Upper lobe of right lung (tissue), 1 donor: ENCODE data around the gene SLC16A9. TPM values are rescaled to one million over a fixed set of nuclear protein-coding genes. Genes with fewer than 3 reads are reported as not detected.
"Not testable (repeated sequence)": the region's sequence is repeated elsewhere in the genome, so short reads cannot be mapped to it uniquely, and the experiment has no call there.

Experiments
- ATAC-seq: fragments of 200-7000 bp; cut with Tn5 transposase; one replicate; pipeline ENCODE4 v1.9.1; 2020; ENCODE audit warnings: mild to moderate bottlenecking, moderate library complexity
- DNase-seq: peaks from one replicate; pipeline ENCODE4 v3.0.0-alpha.2; 2020
- H3K27ac ChIP-seq: fragments of 200-600 bp; one replicate; pipeline ENCODE4 v1.8.0; 2022
- H3K27me3 ChIP-seq: fragments of 200-600 bp; one replicate; pipeline ENCODE4 v1.8.0; 2022; ENCODE audit warnings: mild to moderate bottlenecking
- H3K36me3 ChIP-seq: fragments of 200-600 bp; one replicate; pipeline ENCODE4 v1.8.0; 2022
- H3K4me1 ChIP-seq: fragments of 200-600 bp; one replicate; pipeline ENCODE4 v1.8.0; 2022
- H3K4me3 ChIP-seq: fragments of 200-600 bp; one replicate; pipeline ENCODE4 v1.8.0; 2022; ENCODE audit warnings: mild to moderate bottlenecking
- H3K9me3 ChIP-seq: fragments of 200-600 bp; one replicate; pipeline ENCODE4 v1.8.0; 2022
- intact Hi-C: fragments of 100-400 bp; cut with DNase I; formaldehyde crosslinking; loops from one replicate; pipeline ENCODE4 v1.11.0; 2022
- total RNA-seq: library from RNA; stranded (reverse); fragmentation: NEBNext Ultra II Directional; extraction: Animal tissue kit (Norgen Biotek cat#: 25700); gene quantifications from one replicate; pipeline ENCODE4 v1.2.1, GENCODE V29; 2021
- TF ChIP-seq, protein P1 (sequence below): fragments of 200-600 bp; IDR thresholded peaks from one replicate; pipeline ENCODE4 v1.8.0; 2022; ENCODE audit warnings: antibody characterized with exemption
- donor health status: DM: no; HTN: yes; CAD: no; lungs with severe emphysema.

Gene SLC16A9
- total RNA-seq, 1 donor from 2014 or later = 1.8 TPM

- Histone ChIP-seq H3K27me3 (no peaks in the 10 kb centered on the region), H3K4me1 (no peaks in the 10 kb centered on the region), H3K27ac (no peak overlapping the region), H3K9me3 (no peaks in the 10 kb centered on the region), H3K36me3 (no peaks in the 10 kb centered on the region), H3K4me3 (no peak overlapping the region)
- DNase-seq (no peak), ATAC-seq (no peak)
- TF ChIP-seq, protein P1, sequence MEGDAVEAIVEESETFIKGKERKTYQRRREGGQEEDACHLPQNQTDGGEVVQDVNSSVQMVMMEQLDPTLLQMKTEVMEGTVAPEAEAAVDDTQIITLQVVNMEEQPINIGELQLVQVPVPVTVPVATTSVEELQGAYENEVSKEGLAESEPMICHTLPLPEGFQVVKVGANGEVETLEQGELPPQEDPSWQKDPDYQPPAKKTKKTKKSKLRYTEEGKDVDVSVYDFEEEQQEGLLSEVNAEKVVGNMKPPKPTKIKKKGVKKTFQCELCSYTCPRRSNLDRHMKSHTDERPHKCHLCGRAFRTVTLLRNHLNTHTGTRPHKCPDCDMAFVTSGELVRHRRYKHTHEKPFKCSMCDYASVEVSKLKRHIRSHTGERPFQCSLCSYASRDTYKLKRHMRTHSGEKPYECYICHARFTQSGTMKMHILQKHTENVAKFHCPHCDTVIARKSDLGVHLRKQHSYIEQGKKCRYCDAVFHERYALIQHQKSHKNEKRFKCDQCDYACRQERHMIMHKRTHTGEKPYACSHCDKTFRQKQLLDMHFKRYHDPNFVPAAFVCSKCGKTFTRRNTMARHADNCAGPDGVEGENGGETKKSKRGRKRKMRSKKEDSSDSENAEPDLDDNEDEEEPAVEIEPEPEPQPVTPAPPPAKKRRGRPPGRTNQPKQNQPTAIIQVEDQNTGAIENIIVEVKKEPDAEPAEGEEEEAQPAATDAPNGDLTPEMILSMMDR = no peak
- intact Hi-C loops = no loop called here
These were observed 55.6 kb downstream of the SLC16A9 start for GRCh38 chr10:59654007-59654406.

DNA sequence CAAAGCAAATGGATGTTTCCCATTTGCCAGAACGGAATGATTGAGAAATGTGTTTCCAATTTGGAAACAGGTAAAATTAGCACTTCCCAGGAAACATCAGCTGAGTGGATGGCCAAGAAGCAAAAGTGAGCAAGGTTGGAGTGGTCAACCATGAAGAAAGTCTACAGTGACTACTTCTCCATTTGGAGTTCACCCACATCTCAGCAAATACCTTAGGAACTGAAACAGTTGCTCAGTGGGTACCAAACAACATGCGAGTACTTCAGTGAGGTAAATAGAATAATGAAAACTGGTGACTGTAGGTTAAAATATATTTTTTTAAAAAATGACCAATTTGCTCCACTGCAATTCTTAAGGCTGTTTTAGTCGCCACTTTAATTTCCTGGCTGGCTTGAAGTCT is 57.7 kb downstream of the SLC16A9 start:
- intact Hi-C loops = no loop called here
- no peak for ATAC-seq
- no peaks in the 10 kb centered on the region for H3K4me1 ChIP-seq
- H3K27ac ChIP-seq = no peak overlapping the region
- TF ChIP-seq, protein P1 = no peak
- no peaks in the 10 kb centered on the region for H3K27me3 ChIP-seq
- no peaks in the 10 kb centered on the region for H3K36me3 ChIP-seq
- H3K9me3 ChIP-seq = no peaks in the 10 kb centered on the region
- no peak overlapping the region for H3K4me3 ChIP-seq
- no peak for DNase-seq

- H3K27ac ChIP-seq = no peak overlapping the region
- TF ChIP-seq, protein P1 = no peak
- intact Hi-C loops = no loop called here
- no peak for DNase-seq
- H3K27me3 ChIP-seq = no peaks in the 10 kb centered on the region
- no peak overlapping the region for H3K4me3 ChIP-seq
- ATAC-seq = no peak
- H3K4me1 ChIP-seq = no peaks in the 10 kb centered on the region
- no peaks in the 10 kb centered on the region for H3K9me3 ChIP-seq
- no peaks in the 10 kb centered on the region for H3K36me3 ChIP-seq
These were observed 59.9 kb downstream of the SLC16A9 start for GRCh38 chr10:59649606-59650346.

GRCh38 chr10:59648711-59649201 is 60.9 kb downstream of the SLC16A9 start:
- Histone ChIP-seq H3K4me1 (no peaks in the 10 kb centered on the region), H3K27ac (no peak overlapping the region), H3K4me3 (no peak overlapping the region), H3K36me3 (no peaks in the 10 kb centered on the region), H3K9me3 (no peaks in the 10 kb centered on the region), H3K27me3 (no peaks in the 10 kb centered on the region)
- TF ChIP-seq, protein P1 = no peak
- ATAC-seq (no peak), DNase-seq (no peak)
- intact Hi-C loops = no loop called here

GRCh38 chr10:59644841-59645240 is 64.8 kb downstream of the SLC16A9 start:
- no peak for DNase-seq
- Histone ChIP-seq H3K36me3 (no peaks in the 10 kb centered on the region), H3K9me3 (no peaks in the 10 kb centered on the region), H3K27me3 (no peaks in the 10 kb centered on the region), H3K4me3 (no peak overlapping the region), H3K27ac (no peak overlapping the region), H3K4me1 (no peaks in the 10 kb centered on the region)
- TF ChIP-seq, protein P1 = no peak
- intact Hi-C loops = no loop called here
- no peak for ATAC-seq

GRCh38 chr10:59641688-59642087 is 68.0 kb downstream of the SLC16A9 start:
- H3K4me1 ChIP-seq = not testable (repeated sequence)

More at GRCh38 chr10:59641688-59642087, 68.0 kb downstream of the SLC16A9 start:
- H3K36me3 ChIP-seq, H3K27ac ChIP-seq, intact Hi-C loops, H3K27me3 ChIP-seq, DNase-seq, ATAC-seq, H3K9me3 ChIP-seq, H3K4me3 ChIP-seq: not testable (repeated sequence)
